Neural progenitor cell (in vitro differentiated cells): Measurements from ENCODE around the gene ADM2. TPM values are rescaled to one million over a fixed set of nuclear protein-coding genes. Genes with fewer than 3 reads are reported as not detected.

Experiments
- DNase-seq: peaks from one replicate; pipeline ENCODE4 v3.0.0-alpha.2; 2016; ENCODE audit warnings: low spot score
- H2AFZ ChIP-seq: fragments of 200-600 bp; sonication (generic); replicated peaks from 2 replicates; pipeline ENCODE4 v1.6.1; 2016; ENCODE audit warnings: antibody characterized with exemption
- H3F3A ChIP-seq: fragments of 200-600 bp; sonication (generic); 2 replicates; pipeline ENCODE4 v1.6.1; 2016; ENCODE audit warnings: antibody characterized with exemption, low read depth
- H3K27ac ChIP-seq: fragments of 200-600 bp; sonication (generic); 2 replicates; pipeline ENCODE4 v1.5.1; 2016; ENCODE audit warnings: mild to moderate bottlenecking
- H3K27me3 ChIP-seq: fragments of 200-600 bp; sonication (generic); 2 replicates; pipeline ENCODE4 v1.6.1; 2016; ENCODE audit warnings: mild to moderate bottlenecking, moderate library complexity
- H3K36me3 ChIP-seq: fragments of 200-600 bp; sonication (generic); 2 replicates; pipeline ENCODE4 v1.5.1; 2016
- H3K4me1 ChIP-seq: fragments of 200-600 bp; sonication (generic); 2 replicates; pipeline ENCODE4 v1.6.1; 2016; ENCODE audit warnings: mixed run types
- H3K4me2 ChIP-seq: fragments of 200-600 bp; sonication (generic); 2 replicates; pipeline ENCODE4 v1.6.1; 2016
- H3K4me3 ChIP-seq: fragments of 200-600 bp; sonication (generic); 2 replicates; pipeline ENCODE4 v1.5.1; 2016
- H3K79me2 ChIP-seq: fragments of 200-600 bp; sonication (generic); 2 replicates; pipeline ENCODE4 v1.6.1; 2016; ENCODE audit warnings: low read depth
- H3K9ac ChIP-seq: fragments of 200-600 bp; sonication (generic); 2 replicates; pipeline ENCODE4 v1.6.1; 2016
- H3K9me3 ChIP-seq: fragments of 200-600 bp; sonication (generic); 2 replicates; pipeline ENCODE4 v1.5.1; 2016; ENCODE audit warnings: low read depth
- H4K20me1 ChIP-seq: fragments of 200-600 bp; sonication (generic); 2 replicates; pipeline ENCODE4 v1.6.1; 2016; ENCODE audit warnings: low read depth
- H3K27ac Mint-ChIP-seq: 3 replicates; pipeline ENCODE4 v1.8.0; 2021; ENCODE audit warnings: mixed read lengths
- H3K27me3 Mint-ChIP-seq: 2 replicates; pipeline ENCODE4 v1.8.0; 2022; ENCODE audit warnings: low read depth, mild to moderate bottlenecking, inconsistent platforms, moderate library complexity, mixed read lengths; ENCODE audit not compliant: insufficient read depth
- H3K36me3 Mint-ChIP-seq: 3 replicates; pipeline ENCODE4 v1.8.0; 2021; ENCODE audit warnings: mixed read lengths
- H3K4me1 Mint-ChIP-seq: 3 replicates; pipeline ENCODE4 v1.8.0; 2021; ENCODE audit warnings: mixed read lengths
- H3K4me3 Mint-ChIP-seq: 3 replicates; pipeline ENCODE4 v1.8.0; 2021; ENCODE audit warnings: mild to moderate bottlenecking, moderate library complexity, mixed read lengths
- H3K9me3 Mint-ChIP-seq: 3 replicates; pipeline ENCODE4 v1.8.0; 2020; ENCODE audit warnings: mixed read lengths
- EZH2 ChIP-seq: fragments of 200-600 bp; sonication (generic); IDR thresholded peaks from 2 replicates; pipeline ENCODE4 v1.6.1; 2017; ENCODE audit warnings: antibody characterized with exemption, mild to moderate bottlenecking, moderate library complexity
- EZH2phosphoT487 ChIP-seq: fragments of 200-600 bp; sonication (generic); IDR thresholded peaks from 2 replicates; pipeline ENCODE4 v1.6.1; 2017; ENCODE audit warnings: antibody characterized with exemption
- total RNA-seq: library from RNA; depleted of rRNA; stranded (reverse); fragments of >200 nt; gene quantifications from 2 replicates; pipeline ENCODE4 v1.2.3, GENCODE V29; 2015; ENCODE audit warnings: low replicate concordance
- TF ChIP-seq, protein P1 (sequence below): fragments of 200-600 bp; sonication (generic); IDR thresholded peaks from 2 replicates; pipeline ENCODE4 v1.5.1; 2017; ENCODE audit warnings: antibody characterized with exemption, mild to moderate bottlenecking

Gene ADM2
- total RNA-seq, 1 donor from 2014 or later: 0.13 TPM

DNA sequence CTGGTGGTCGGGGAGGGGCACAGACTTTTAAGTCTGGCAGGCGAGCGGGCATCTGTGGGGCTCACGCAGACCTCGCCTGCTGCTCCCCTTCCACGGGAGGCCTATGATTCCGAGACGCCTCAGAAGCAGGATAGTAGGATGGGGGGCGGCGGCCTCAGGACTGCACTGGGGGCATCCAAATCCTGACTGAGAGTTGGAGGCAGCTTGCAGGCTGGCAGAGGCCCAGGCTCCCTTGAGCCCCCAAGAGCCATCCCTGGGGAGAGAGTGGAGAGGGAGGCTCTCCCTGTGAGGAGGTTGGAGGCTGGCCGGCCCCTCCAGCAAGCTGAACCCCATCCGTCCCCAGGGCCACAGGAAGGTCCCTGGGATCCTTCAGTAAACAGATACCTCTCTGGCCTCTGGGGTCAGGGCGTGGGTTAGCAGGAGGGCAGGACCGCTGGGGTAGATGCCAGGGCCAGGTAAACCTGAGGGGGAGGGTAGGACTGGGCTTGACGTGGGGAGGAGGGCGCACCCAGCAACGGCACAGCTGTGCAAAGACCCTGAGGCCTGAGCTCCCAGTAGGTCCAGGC lies 39.8 kb upstream of the ADM2 start:
- no peaks in the 10 kb centered on the region for H3K27me3 ChIP-seq
- H3F3A ChIP-seq: peaks cover 13% of the 10 kb centered on the region
- H3K9me3 ChIP-seq: no peaks in the 10 kb centered on the region
- H3K9ac ChIP-seq: no peak overlapping the region
- H3K4me1 Mint-ChIP-seq: peaks cover 2% of the 10 kb centered on the region
- H3K79me2 ChIP-seq: no peaks in the 10 kb centered on the region
- no peak overlapping the region for H3K4me3 ChIP-seq
- H3K9me3 Mint-ChIP-seq: no peaks in the 10 kb centered on the region
- H3K4me1 ChIP-seq: no peaks in the 10 kb centered on the region
- TF ChIP-seq EZH2phosphoT487: no peak
- no peak for TF ChIP-seq EZH2
- TF ChIP-seq, protein P1, sequence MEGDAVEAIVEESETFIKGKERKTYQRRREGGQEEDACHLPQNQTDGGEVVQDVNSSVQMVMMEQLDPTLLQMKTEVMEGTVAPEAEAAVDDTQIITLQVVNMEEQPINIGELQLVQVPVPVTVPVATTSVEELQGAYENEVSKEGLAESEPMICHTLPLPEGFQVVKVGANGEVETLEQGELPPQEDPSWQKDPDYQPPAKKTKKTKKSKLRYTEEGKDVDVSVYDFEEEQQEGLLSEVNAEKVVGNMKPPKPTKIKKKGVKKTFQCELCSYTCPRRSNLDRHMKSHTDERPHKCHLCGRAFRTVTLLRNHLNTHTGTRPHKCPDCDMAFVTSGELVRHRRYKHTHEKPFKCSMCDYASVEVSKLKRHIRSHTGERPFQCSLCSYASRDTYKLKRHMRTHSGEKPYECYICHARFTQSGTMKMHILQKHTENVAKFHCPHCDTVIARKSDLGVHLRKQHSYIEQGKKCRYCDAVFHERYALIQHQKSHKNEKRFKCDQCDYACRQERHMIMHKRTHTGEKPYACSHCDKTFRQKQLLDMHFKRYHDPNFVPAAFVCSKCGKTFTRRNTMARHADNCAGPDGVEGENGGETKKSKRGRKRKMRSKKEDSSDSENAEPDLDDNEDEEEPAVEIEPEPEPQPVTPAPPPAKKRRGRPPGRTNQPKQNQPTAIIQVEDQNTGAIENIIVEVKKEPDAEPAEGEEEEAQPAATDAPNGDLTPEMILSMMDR: no peak
- no peak overlapping the region for H3K27ac ChIP-seq
- no peak overlapping the region for H3K4me3 Mint-ChIP-seq
- no peak overlapping the region for H3K4me2 ChIP-seq
- no peak overlapping the region for H3K27ac Mint-ChIP-seq
- no peak overlapping the region for H2AFZ ChIP-seq
- peaks cover 3% of the 10 kb centered on the region for H3K36me3 Mint-ChIP-seq
- H3K27me3 Mint-ChIP-seq: peaks cover 7% of the 10 kb centered on the region
- no peaks in the 10 kb centered on the region for H3K36me3 ChIP-seq
- peaks cover 18% of the 10 kb centered on the region for H4K20me1 ChIP-seq
- no peak for DNase-seq

DNA sequence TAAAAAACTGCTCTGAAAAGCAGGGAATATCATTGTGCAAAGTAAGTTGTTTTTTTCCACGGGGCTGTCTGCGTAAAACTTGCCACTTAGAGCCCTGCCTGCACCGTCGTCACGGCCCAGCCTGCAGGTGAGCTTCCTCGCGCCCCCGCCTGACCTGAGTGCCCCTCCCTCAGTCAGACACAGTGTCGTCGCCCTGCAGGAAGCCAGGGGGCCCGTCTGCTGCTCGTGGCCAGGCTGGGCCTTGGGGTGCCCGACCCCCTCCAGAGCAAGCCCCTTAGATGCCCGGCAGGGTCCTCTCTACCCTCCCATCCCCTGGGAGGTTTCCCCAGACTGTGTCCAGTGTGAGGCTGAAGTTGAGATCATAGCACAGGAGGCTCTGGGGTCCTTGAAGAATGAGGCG lies 38.1 kb upstream of the ADM2 start:
- H3K27me3 Mint-ChIP-seq: peaks cover 8% of the 10 kb centered on the region
- H3K36me3 ChIP-seq: no peaks in the 10 kb centered on the region
- H3K36me3 Mint-ChIP-seq: peaks cover 3% of the 10 kb centered on the region
- no peaks in the 10 kb centered on the region for H3K4me1 ChIP-seq
- no peak overlapping the region for H3K4me2 ChIP-seq
- H3K9ac ChIP-seq: no peak overlapping the region
- H3K4me1 Mint-ChIP-seq: peaks cover 2% of the 10 kb centered on the region
- DNase-seq: no peak
- H3K79me2 ChIP-seq: no peaks in the 10 kb centered on the region
- H3K27ac ChIP-seq: no peak overlapping the region
- TF ChIP-seq EZH2phosphoT487: no peak
- TF ChIP-seq, protein P1: no peak
- TF ChIP-seq EZH2: no peak
- H3F3A ChIP-seq: peaks cover 13% of the 10 kb centered on the region
- peaks cover 20% of the 10 kb centered on the region for H4K20me1 ChIP-seq
- H3K4me3 ChIP-seq: no peak overlapping the region
- no peak overlapping the region for H2AFZ ChIP-seq
- H3K9me3 ChIP-seq: no peaks in the 10 kb centered on the region
- H3K27me3 ChIP-seq: no peaks in the 10 kb centered on the region
- H3K9me3 Mint-ChIP-seq: no peaks in the 10 kb centered on the region
- H3K4me3 Mint-ChIP-seq: peak overlapping the region; percentile 23
- peak overlapping the region; percentile 63 for H3K27ac Mint-ChIP-seq

DNA sequence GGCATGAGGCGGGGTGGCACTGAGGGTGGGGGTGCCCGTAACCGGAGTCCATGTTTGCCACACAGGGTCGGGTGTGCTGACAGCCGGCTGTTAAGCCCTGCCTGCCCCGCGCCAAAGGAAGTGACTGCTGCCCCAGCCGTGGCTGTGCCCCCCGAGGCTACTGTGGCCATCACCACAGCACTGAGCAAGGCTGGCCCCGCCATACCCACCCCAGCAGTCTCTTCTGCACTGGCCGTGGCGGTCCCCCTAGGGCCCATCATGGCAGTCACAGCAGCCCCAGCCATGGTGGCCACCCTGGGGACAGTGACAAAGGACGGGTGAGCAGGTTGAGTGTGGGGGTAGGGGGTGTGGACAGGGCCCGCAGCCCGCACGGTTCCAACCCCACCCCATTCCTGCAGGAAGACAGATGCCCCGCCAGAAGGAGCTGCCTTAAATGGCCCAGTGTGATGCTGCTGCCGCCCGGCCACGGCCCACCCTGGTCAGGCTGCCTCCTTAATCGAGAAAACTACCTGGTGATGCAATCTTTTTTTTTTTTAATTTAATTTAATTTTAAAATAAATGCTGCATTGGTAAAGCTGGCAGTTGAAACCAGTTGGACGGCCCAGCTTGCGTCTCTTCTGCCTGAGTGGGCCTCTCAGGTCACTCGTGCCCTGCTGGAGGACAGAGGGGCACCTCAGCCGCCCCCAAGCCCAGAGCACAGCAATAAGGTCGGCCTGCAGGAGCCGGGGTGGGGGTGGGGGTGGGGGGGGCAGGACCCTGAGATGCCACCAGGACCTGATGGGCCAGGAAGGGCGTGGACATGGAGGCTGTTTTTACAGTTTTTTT lies 37.3 kb upstream of the ADM2 start:
- H3K27me3 Mint-ChIP-seq: peaks cover 9% of the 10 kb centered on the region
- DNase-seq: no peak
- H3K36me3 ChIP-seq: no peaks in the 10 kb centered on the region
- no peak overlapping the region for H3K4me2 ChIP-seq
- H3K27me3 ChIP-seq: no peaks in the 10 kb centered on the region
- H3K4me3 ChIP-seq: no peak overlapping the region
- no peaks in the 10 kb centered on the region for H3K4me1 ChIP-seq
- H2AFZ ChIP-seq: no peak overlapping the region
- H3K27ac Mint-ChIP-seq: no peak overlapping the region
- no peaks in the 10 kb centered on the region for H3K9me3 Mint-ChIP-seq
- H3K9me3 ChIP-seq: no peaks in the 10 kb centered on the region
- no peaks in the 10 kb centered on the region for H3K79me2 ChIP-seq
- peaks cover 2% of the 10 kb centered on the region for H3K4me1 Mint-ChIP-seq
- no peak overlapping the region for H3K4me3 Mint-ChIP-seq
- TF ChIP-seq, protein P1: no peak
- no peak for TF ChIP-seq EZH2phosphoT487
- no peak for TF ChIP-seq EZH2
- H4K20me1 ChIP-seq: peaks cover 27% of the 10 kb centered on the region
- H3K36me3 Mint-ChIP-seq: peaks cover 8% of the 10 kb centered on the region
- no peak overlapping the region for H3K9ac ChIP-seq
- peaks cover 13% of the 10 kb centered on the region for H3F3A ChIP-seq
- no peak overlapping the region for H3K27ac ChIP-seq
